LNCAP (cell line): ENCODE measurements around the gene APPBP2.

Experiments
- TF ChIP-seq, protein P1 (sequence below): fragments of 450-650 bp; IDR thresholded peaks from 2 replicates; pipeline ENCODE4 v1.5.1; 2017; ENCODE audit warnings: mild to moderate bottlenecking

Gene APPBP2

GRCh38 chr17:60559995-60560859, 34.2 kb upstream of the APPBP2 start:
- TF ChIP-seq, protein P1, sequence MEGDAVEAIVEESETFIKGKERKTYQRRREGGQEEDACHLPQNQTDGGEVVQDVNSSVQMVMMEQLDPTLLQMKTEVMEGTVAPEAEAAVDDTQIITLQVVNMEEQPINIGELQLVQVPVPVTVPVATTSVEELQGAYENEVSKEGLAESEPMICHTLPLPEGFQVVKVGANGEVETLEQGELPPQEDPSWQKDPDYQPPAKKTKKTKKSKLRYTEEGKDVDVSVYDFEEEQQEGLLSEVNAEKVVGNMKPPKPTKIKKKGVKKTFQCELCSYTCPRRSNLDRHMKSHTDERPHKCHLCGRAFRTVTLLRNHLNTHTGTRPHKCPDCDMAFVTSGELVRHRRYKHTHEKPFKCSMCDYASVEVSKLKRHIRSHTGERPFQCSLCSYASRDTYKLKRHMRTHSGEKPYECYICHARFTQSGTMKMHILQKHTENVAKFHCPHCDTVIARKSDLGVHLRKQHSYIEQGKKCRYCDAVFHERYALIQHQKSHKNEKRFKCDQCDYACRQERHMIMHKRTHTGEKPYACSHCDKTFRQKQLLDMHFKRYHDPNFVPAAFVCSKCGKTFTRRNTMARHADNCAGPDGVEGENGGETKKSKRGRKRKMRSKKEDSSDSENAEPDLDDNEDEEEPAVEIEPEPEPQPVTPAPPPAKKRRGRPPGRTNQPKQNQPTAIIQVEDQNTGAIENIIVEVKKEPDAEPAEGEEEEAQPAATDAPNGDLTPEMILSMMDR: no peak

DNA sequence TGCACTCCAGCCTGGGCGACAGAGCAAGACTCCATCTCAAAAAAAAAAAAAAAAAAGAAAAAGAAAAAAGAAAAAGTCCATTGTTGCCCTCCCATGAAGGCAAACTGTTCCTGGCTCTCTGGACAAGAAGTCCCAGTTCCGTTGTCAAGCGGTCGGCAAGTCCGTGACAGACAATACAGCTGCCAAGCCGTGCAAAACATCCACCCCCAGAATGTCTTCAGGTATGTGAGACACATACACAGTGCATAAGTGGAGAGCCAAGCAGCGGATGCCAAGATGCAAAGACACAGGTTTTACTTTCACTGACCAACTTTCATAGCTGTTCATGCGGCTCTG, 33.6 kb upstream of the APPBP2 start:
- TF ChIP-seq, protein P1: no peak

GRCh38 chr17:60557805-60558204, 31.8 kb upstream of the APPBP2 start:
- TF ChIP-seq, protein P1: no peak

DNA sequence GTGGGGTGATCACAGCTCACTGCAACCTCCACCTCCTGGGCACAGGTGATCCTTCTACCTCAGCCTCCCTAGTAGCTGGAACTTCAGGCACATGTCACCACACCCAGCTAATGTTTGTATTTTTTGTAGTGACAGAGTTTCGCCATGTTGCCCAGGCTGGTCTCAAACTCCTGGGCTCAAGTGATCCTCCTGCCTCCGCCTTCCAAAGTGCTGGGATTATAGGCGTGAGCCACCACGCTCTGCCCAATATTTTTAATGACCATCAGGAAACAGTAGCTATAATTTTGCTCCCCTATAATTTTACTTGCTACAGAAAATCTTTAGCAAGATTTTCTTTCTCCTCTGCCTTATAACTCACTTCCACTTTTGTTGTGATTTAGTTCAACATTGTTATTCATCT, 29.7 kb upstream of the APPBP2 start:
- TF ChIP-seq, protein P1: no peak

DNA sequence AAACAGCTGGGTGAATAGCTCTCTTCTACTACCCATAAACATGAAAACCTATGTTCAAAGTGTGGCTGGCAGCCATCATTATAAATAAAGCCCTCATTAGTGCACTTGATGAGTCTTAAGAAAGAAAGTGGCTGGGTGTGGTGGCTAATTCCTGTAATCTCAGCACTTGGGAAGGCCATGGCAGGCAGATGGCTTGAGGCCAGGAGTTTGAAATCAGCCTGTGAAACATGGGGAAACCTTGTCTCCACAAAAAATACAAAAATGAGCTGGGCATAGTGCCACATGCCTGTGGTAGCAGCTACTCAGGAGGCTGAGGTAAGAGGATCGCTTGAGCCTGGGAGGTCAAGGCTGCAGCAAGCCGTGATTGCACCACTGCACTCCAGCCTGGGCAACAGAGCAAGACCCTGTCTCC, 28.3 kb upstream of the APPBP2 start:
- TF ChIP-seq, protein P1: no peak

- TF ChIP-seq, protein P1: no peak
Observed at GRCh38 chr17:60548990-60549389, 22.9 kb upstream of the APPBP2 start.

- TF ChIP-seq, protein P1: no peak
Observed at GRCh38 chr17:60545465-60546191, 19.6 kb upstream of the APPBP2 start.
